ENCODE results near the gene SDCCAG8. TPM values are rescaled to one million over a fixed set of nuclear protein-coding genes. Genes with fewer than 3 reads are reported as not detected.

The SDCCAG8 gene
- total and polyA plus RNA-seq, 2 of the 8 experiments (the other 6 are each of a cell fraction or from before 2014, with no cell fraction given) = 15.6 to 21.0 TPM

GRCh38 chr1:243414152-243414494 lies 158.3 kb downstream of the SDCCAG8 start:
- H3K79me1 ChIP-seq (ENCODE audit: low read depth, low read length) = no peaks in the 10 kb centered on the region
- H4K5ac ChIP-seq (ENCODE audit: insufficient read length, low read depth, low read length) = no peak overlapping the region
- no peak overlapping the region for H3K56ac ChIP-seq (replicated peaks; ENCODE audit: insufficient read length, low read depth, low read length)
- H3K23me2 ChIP-seq (ENCODE audit: low read depth, low read length) = no peaks in the 10 kb centered on the region; the same call in 1 of the 2 replicates
- H2BK15ac ChIP-seq (ENCODE audit: low read length) = no peak overlapping the region
- H3K23ac ChIP-seq (ENCODE audit: insufficient read length) = no peak overlapping the region
- H2BK5ac ChIP-seq (ENCODE audit: low read depth, low read length) = no peak overlapping the region
- no peak overlapping the region for H4K8ac ChIP-seq (ENCODE audit: extremely low read depth, insufficient read depth, low read length)
- H4K91ac ChIP-seq (replicated peaks; ENCODE audit: insufficient read length, low read length) = no peak overlapping the region
- no peak overlapping the region for H3K9ac ChIP-seq (replicated peaks in 1 of 4; ENCODE audit: extremely low read depth in 1 of 4, low read depth in 3 of 4, low read length in 3 of 4)
- ChIA-PET POLR2A (ENCODE audit: partially characterized antibody) (no interaction called here), CTCF (ENCODE audit: partially characterized antibody) (no interaction called here)
- FAIRE-seq = no peak
- H3K18ac ChIP-seq (ENCODE audit: extremely low read depth, low read length) = no peak overlapping the region
- 0 out of 4 replicates have a peak overlapping the region, but pooled peaks of 1 of the 2 experiments have one; percentile 30 for H3K4me2 ChIP-seq (ENCODE audit: insufficient read depth in 1 of 2, low read depth in 2 of 2, low read length in 2 of 2)
- H3K9me3 ChIP-seq (ENCODE audit: insufficient read depth in 2 of 2, low read depth in 1 of 2, low read length in 1 of 2) = no peaks in the 10 kb centered on the region
- no peaks in the 10 kb centered on the region for H4K20me1 ChIP-seq (replicated peaks in 1 of 2; ENCODE audit: control insufficient read depth in 1 of 2, insufficient read depth in 2 of 2, low read length in 2 of 2)
- no peaks in the 10 kb centered on the region for H3K79me2 ChIP-seq (ENCODE audit: control insufficient read depth in 1 of 2, insufficient read depth in 2 of 2, low read length in 2 of 2)
- H3K27ac ChIP-seq (ENCODE audit: low read depth, low read length) = no peak overlapping the region
- no peak overlapping the region for H3K14ac ChIP-seq (ENCODE audit: insufficient read length)
- 97% methylated on average over 6 of the region's 6 CpGs; no CpG with 5 or more reads in 1 of the 2 experiments for whole genome bisulfite sequencing, 2 experiments (ENCODE audit: extremely low coverage in 1 of 2, insufficient coverage in 1 of 2, insufficient read length in 1 of 2, insufficient replicate concordance in 2 of 2, low coverage in 1 of 2, low lambda C conversion rate in 2 of 2, missing lambda C conversion rate in 1 of 2)
- H2BK120ac ChIP-seq (replicated peaks; ENCODE audit: low read depth, low read length) = no peak overlapping the region
- no peak overlapping the region for H2AFZ ChIP-seq (ENCODE audit: low read length)
- H3K4ac ChIP-seq (replicated peaks; ENCODE audit: insufficient read length, low read depth, low read length) = no peak overlapping the region
- H2AK5ac ChIP-seq (ENCODE audit: low read depth, low read length) = no peak overlapping the region
- H3K36me3 ChIP-seq (ENCODE audit: control insufficient read depth in 2 of 4, insufficient read depth in 4 of 4, low read length in 3 of 4) = no peaks in the 10 kb centered on the region
- TF ChIP-seq SP4 (IDR thresholded peaks at IDR 0.05; ENCODE audit: low read length) (no peak), RAD21 (IDR thresholded peaks at IDR 0.05 in 1 of 2, conservative IDR thresholded peaks at IDR 0.05 in 1 of 2; ENCODE audit: low read depth in 2 of 2, low read length in 2 of 2) (no peak), SRF (IDR thresholded peaks at IDR 0.05; ENCODE audit: low read depth, low read length) (no peak)
- peaks cover 0 to 2% (median 0%) of the 10 kb centered on the region in 4 experiments; a peak in 1 of 7 replicates for H3K27me3 ChIP-seq (replicated peaks in 1 of 4; ENCODE audit: control insufficient read depth in 3 of 4, extremely low read depth in 1 of 4, insufficient read depth in 3 of 4, low read length in 3 of 4)
- H3K4me1 ChIP-seq (replicated peaks in 1 of 4; ENCODE audit: control insufficient read depth in 3 of 4, insufficient read depth in 4 of 4, low read length in 3 of 4) = peaks cover 2 to 14% (median 10%) of the 10 kb centered on the region in 4 experiments; a peak in 6 of 7 replicates
- DNase-seq (ENCODE audit: low read depth in 1 of 2, low spot score in 2 of 2) = no peak
- no peak overlapping the region for H2BK20ac ChIP-seq (ENCODE audit: low read length)
- H2BK12ac ChIP-seq (ENCODE audit: low read depth, low read length) = no peak overlapping the region
- peak overlapping the region in 1 of 4 experiments; percentile 6; a peak in 1 of 8 replicates for H3K4me3 ChIP-seq (ENCODE audit: extremely low read depth in 1 of 4, insufficient read depth in 2 of 4, low read depth in 3 of 4, low read length in 4 of 4)

All from H1 (cell line).